GM12801 (cell line): ENCODE results near the gene ZNF444.

Source experiments
- TF ChIP-seq, protein P1 (sequence below): IDR thresholded peaks from one replicate; pipeline ENCODE4 v1.5.1; 2011; ENCODE audit warnings: control low read depth; ENCODE audit not compliant: insufficient read length; ENCODE audit errors: extremely low read depth

Gene ZNF444

DNA sequence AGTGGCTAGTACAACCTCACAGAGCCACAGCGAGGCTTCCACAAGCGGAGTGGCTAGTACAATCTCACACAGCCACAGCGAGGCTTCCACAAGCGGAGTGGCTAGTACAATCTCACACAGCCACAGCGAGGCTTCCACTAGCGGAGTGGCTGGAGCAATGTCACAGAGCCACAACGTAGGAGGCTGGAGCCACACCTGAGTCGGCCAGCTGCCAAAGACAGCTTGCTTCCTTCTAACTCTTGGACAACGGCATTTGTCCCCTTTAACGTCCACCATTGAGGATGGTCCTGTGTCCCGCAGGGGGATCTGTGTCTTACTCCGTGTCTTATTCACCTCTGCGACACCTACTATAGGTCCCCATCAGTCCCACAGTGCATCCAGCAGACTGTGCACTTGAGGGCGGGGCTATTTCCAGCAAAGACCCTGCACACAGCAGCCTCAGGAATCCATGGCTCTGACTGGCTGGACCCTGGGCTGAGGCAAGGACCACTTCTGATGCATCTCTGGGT is 23.7 kb upstream of the ZNF444 start:
- TF ChIP-seq, protein P1, sequence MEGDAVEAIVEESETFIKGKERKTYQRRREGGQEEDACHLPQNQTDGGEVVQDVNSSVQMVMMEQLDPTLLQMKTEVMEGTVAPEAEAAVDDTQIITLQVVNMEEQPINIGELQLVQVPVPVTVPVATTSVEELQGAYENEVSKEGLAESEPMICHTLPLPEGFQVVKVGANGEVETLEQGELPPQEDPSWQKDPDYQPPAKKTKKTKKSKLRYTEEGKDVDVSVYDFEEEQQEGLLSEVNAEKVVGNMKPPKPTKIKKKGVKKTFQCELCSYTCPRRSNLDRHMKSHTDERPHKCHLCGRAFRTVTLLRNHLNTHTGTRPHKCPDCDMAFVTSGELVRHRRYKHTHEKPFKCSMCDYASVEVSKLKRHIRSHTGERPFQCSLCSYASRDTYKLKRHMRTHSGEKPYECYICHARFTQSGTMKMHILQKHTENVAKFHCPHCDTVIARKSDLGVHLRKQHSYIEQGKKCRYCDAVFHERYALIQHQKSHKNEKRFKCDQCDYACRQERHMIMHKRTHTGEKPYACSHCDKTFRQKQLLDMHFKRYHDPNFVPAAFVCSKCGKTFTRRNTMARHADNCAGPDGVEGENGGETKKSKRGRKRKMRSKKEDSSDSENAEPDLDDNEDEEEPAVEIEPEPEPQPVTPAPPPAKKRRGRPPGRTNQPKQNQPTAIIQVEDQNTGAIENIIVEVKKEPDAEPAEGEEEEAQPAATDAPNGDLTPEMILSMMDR, result no peak

DNA sequence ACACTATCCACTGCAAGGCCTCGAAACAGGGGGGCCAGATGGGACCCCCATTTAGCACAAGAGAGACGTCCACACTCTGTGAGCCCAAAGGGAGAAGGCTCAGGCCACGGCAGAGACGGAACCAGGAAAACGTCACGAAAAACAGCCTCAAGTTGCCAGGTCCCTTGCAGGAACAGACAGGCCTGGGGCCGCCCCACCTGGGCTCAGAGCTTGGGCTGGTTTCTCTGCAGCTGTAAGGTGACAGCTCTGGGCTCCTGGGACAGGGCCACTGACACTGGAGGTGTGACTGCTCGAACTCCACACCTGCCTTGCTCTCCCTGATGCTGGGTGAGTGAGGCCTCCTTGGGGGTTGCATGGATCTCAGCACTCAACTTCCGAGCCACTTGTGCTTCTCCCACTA is 23.2 kb upstream of the ZNF444 start:
- TF ChIP-seq, protein P1, result no peak

DNA sequence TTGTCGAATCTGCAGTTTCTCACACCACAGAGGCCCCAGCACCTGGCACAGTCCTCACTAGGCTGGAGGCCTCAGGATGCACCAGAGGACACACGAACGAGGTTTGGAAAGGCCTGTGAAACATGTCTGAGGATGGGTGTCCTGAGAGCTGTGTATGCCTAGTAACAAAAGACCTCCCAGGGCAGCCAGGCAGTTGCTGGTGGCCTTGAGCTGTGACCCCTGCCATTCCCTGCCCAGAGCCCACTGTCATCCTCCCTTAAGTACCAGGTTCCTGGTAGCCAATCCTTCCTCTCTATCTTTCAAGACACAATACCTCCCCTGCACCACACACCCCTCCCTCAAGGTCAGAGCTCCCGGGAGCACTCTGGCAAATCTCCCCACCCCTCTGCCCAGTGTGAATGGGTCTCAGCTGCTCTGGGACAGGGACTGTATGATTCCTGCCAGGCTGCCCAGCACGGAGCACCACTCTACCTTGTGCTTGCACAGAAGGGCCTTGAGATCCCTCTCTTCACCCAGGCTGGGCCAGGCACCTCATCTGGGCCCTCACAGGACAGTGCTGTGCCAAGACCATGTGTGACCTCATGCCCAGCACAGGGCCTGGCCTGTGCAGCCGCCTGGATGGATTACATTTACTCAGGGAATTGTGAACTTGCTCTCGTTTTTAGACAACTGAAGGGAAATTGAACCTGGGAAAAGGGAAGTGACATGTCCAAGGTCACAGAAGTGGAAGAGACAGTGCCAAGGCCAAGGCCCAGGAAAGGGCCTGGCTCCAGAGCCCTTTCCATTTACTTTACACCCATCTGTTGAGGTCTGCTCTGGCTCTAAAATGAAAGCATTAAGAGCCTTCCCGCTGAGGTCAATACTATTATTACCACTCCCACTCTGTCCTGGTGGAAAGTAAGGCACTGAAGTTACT is 22.2 kb upstream of the ZNF444 start:
- TF ChIP-seq, protein P1, result no peak

DNA sequence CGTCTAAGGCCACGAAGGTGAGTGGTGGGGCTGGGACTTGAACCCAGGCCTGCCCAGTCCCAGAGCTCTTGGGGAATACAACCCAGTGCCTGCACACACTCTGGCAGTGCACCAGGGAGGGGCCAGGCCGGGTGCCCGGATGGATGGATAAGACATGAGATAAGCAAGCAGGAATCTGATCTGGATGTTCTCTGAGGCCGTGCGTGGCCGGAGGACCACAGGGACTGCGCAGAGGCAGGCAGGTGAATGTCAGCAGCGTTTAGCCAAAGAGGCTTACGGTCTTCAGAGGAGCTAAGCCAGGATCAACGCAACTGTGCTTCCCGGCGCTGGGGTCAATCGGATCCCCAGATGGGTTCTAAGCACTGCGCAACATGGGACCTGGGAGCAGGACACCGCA is 21.5 kb upstream of the ZNF444 start:
- TF ChIP-seq, protein P1, result no peak

DNA sequence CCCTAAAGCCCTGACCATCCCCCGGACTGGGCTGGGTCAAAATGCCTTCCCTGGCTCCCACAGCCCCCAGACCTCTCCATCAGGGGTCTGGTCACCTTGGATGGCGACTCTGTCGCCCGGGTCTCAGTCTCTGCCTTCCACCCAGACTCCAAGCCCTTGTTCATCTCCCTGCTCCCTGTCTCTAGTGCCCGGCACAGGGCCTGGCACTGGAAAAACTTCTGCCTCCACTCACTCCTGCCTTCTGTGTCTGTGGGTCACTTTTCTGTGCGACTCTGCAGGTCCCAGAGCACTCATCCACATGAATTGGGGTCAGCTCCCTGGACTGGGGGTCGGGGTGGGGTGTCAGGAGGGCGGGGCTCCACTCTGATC is 21.1 kb upstream of the ZNF444 start:
- TF ChIP-seq, protein P1, result no peak

DNA sequence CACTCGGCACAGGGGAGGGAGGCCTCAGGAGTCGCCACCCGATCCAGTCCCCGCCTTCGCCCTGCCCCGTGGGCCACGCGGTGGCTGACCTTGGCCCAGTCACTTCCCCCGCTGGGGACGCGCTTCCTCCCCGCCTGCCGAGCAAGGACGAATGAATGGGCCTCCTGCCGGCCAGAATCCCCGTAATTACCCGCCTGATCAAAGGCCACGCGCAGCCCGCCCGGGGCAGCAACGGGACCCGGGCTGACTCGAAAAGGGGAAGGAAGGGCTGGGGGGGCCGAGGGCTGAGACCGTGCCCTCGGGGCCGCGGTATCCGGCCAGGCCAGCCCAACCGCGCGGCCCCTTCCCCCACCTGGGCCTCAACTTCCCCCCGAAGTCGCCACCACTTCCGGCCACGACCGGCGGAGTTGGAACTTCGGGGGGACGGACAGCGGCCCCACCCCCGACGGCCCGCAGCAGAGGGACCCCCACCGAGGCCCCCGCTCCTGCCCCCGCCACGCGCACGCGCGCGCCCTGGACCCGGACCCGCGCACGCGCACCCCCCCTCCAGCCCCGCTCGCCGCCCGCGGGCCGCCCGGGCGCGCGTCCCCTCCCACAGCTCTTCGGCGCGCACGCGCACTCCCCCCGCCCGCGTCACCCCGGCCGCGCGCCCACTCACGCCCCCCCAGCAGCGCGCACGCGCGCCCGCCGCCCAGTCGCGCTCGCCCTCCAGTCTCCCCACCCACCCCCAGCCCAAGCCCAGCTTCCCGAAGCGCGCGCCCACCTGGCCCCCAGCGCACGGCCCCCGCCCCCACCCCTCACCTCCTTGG is 20.5 kb upstream of the ZNF444 start:
- TF ChIP-seq, protein P1, result no peak
